SK-N-SH (cell line): Measurements from ENCODE around the gene SNTG2. TPM values are rescaled to one million over a fixed set of nuclear protein-coding genes. Genes with fewer than 3 reads are reported as not detected.

Experiments
- CTCF ChIA-PET: fragments of 300-600, 350-600 bp; formaldehyde crosslinking; extraction: SDS; loops from one replicate; lab custom pipeline; 2021; lab: Yijun Ruan, JAX
- POLR2A ChIA-PET: fragments of 350-600 bp; sonication (Branson Sonifier 250); formaldehyde crosslinking; extraction: SDS; loops from one replicate; lab custom pipeline; 2020; ENCODE audit warnings: antibody characterized with exemption, inconsistent platforms; lab: Yijun Ruan, JAX
- DNase-seq: peaks from one replicate; pipeline ENCODE4 v3.0.0; 2012
- H2AFZ ChIP-seq: fragments of 200-600 bp; sonication (generic); 2 replicates; pipeline ENCODE4 v1.8.1; 2016; ENCODE audit warnings: antibody characterized with exemption, mild to moderate bottlenecking, low read depth
- H3F3A ChIP-seq: fragments of 200-600 bp; sonication (generic); replicated peaks from 2 replicates; pipeline ENCODE3; 2016; ENCODE audit warnings: antibody characterized with exemption, mild to moderate bottlenecking; ENCODE audit not compliant: insufficient read depth
- H3K27ac ChIP-seq, 2 experiments: fragments of 200-500 bp in 1 of 2; fragments of 200-600 bp in 1 of 2; sonication (Bioruptor generic) in 1 of 2; sonication (generic), shearing (Covaris generic) in 1 of 2; 2 replicates each; pipeline versions ENCODE4 v1.5.1 to v1.6.1; 2014 to 2016; ENCODE audit warnings: low read depth in 2 of 2, inconsistent platforms in 1 of 2, low read length in 1 of 2, mild to moderate bottlenecking in 1 of 2, mixed read lengths in 1 of 2
- H3K27me3 ChIP-seq: fragments of 200-600 bp; sonication (generic), shearing (Covaris generic); 2 replicates; pipeline ENCODE4 v1.6.1; 2016; ENCODE audit warnings: mixed run types; ENCODE audit not compliant: insufficient read depth
- H3K36me3 ChIP-seq, 2 experiments: fragments of 200-500 bp in 1 of 2; fragments of 200-600 bp in 1 of 2; sonication (Bioruptor generic) in 1 of 2; sonication (generic) in 1 of 2; replicated peaks in 1 of 2; 2 replicates each; pipeline versions ENCODE3 to v1.5.1; 2014 to 2016; ENCODE audit warnings: low read length in 1 of 2, mild to moderate bottlenecking in 1 of 2; ENCODE audit not compliant: insufficient read depth in 2 of 2, control insufficient read depth in 1 of 2
- H3K4me1 ChIP-seq, 2 experiments: fragments of 200-500 bp in 1 of 2; fragments of 200-600 bp in 1 of 2; sonication (Bioruptor generic) in 1 of 2; sonication (generic), shearing (Covaris generic) in 1 of 2; 2 replicates each; pipeline versions ENCODE4 v1.5.1 to v1.6.1; 2014 to 2016; ENCODE audit warnings: low read depth in 1 of 2, low read length in 1 of 2, mixed run types in 1 of 2; ENCODE audit not compliant: insufficient read depth in 2 of 2, control insufficient read depth in 1 of 2
- H3K4me2 ChIP-seq: fragments of 200-600 bp; sonication (generic), shearing (Covaris generic); 2 replicates; pipeline ENCODE4 v1.6.1; 2017; ENCODE audit warnings: mixed run types
- H3K4me3 ChIP-seq, 2 experiments: fragments of 200-500 bp in 1 of 2; fragments of 200-600 bp in 1 of 2; sonication (Bioruptor generic) in 1 of 2; sonication (generic), shearing (Covaris generic) in 1 of 2; 2 replicates each; pipeline versions ENCODE4 v1.5.1 to v1.8.1; 2014 to 2016; ENCODE audit warnings: low read depth in 2 of 2, inconsistent platforms in 1 of 2, low read length in 1 of 2, mild to moderate bottlenecking in 1 of 2, mixed read lengths in 1 of 2, moderate library complexity in 1 of 2
- H3K79me2 ChIP-seq: fragments of 200-600 bp; sonication (generic); 2 replicates; pipeline ENCODE4 v1.8.1; 2017; ENCODE audit warnings: mild to moderate bottlenecking; ENCODE audit not compliant: insufficient read depth
- H3K9ac ChIP-seq: fragments of 200-600 bp; sonication (generic); 2 replicates; pipeline ENCODE4 v1.6.1; 2017; ENCODE audit warnings: mixed run types
- H3K9me2 ChIP-seq: fragments of 200-600 bp; sonication (generic); 2 replicates; pipeline ENCODE4 v1.6.1; 2017; ENCODE audit warnings: mixed run types
- H3K9me3 ChIP-seq: fragments of 200-600 bp; sonication (generic); 2 replicates; pipeline ENCODE4 v1.6.1; 2017; ENCODE audit warnings: mixed run types, mild to moderate bottlenecking, moderate library complexity
- H4K20me1 ChIP-seq: fragments of 200-600 bp; sonication (generic); 2 replicates; pipeline ENCODE4 v1.6.1; 2017; ENCODE audit warnings: mild to moderate bottlenecking, mixed run types; ENCODE audit not compliant: insufficient read depth
- EP300 ChIP-seq, 2 experiments: IDR thresholded peaks; 2 replicates each; pipeline versions ENCODE4 v1.4.0 to v1.6.1; 2012; ENCODE audit warnings: borderline replicate concordance in 1 of 2, low read depth in 1 of 2, low read length in 1 of 2
- FOSL2 ChIP-seq: IDR thresholded peaks from 2 replicates; pipeline ENCODE4 v1.4.0; 2012; ENCODE audit warnings: low read depth, mild to moderate bottlenecking, moderate library complexity, borderline replicate concordance
- FOXJ3 ChIP-seq: sonication (generic); formaldehyde crosslinking; IDR thresholded peaks from 2 replicates; pipeline ENCODE4 v1.5.1; 2020; ENCODE audit warnings: mild to moderate bottlenecking, missing genetic modification reagents
- GABPA ChIP-seq: IDR thresholded peaks from 2 replicates; pipeline ENCODE4 v1.4.0; 2012; ENCODE audit warnings: low read depth, mild to moderate bottlenecking
- GATA2 ChIP-seq: sonication (generic); formaldehyde crosslinking; IDR thresholded peaks from 2 replicates; pipeline ENCODE4 v1.5.0; 2020; ENCODE audit warnings: mild to moderate bottlenecking, missing genetic modification reagents
- JUND ChIP-seq: IDR thresholded peaks from 2 replicates; pipeline ENCODE4 v1.4.0; 2012
- MEF2A ChIP-seq: IDR thresholded peaks from 2 replicates; pipeline ENCODE4 v1.4.0; 2012; ENCODE audit warnings: low read depth, borderline replicate concordance
- MXI1 ChIP-seq: IDR thresholded peaks from 2 replicates; pipeline ENCODE4 v1.6.1; 2012; ENCODE audit warnings: mild to moderate bottlenecking, low read depth, low read length, improper control_type of control experiment
- NFIC ChIP-seq: IDR thresholded peaks from 2 replicates; pipeline ENCODE4 v1.4.0; 2012; ENCODE audit warnings: borderline replicate concordance
- RAD21 ChIP-seq: IDR thresholded peaks from 2 replicates; pipeline ENCODE4 v1.6.1; 2012; ENCODE audit warnings: mild to moderate bottlenecking, low read length
- RFX5 ChIP-seq: IDR thresholded peaks from 2 replicates; pipeline ENCODE4 v1.6.1; 2012; ENCODE audit warnings: mild to moderate bottlenecking, improper control_type of control experiment, low read length
- RXRA ChIP-seq: IDR thresholded peaks from 2 replicates; pipeline ENCODE4 v1.4.0; 2012; ENCODE audit warnings: low read depth, mild to moderate bottlenecking, borderline replicate concordance
- SIN3A ChIP-seq: IDR thresholded peaks from 2 replicates; pipeline ENCODE4 v1.6.1; 2012; ENCODE audit warnings: low read depth, mild to moderate bottlenecking, low read length, moderate library complexity, borderline replicate concordance
- TCF12 ChIP-seq: IDR thresholded peaks from 2 replicates; pipeline ENCODE4 v1.4.0; 2012
- TEAD4 ChIP-seq: IDR thresholded peaks from 2 replicates; pipeline ENCODE4 v1.4.0; 2012; ENCODE audit warnings: mild to moderate bottlenecking, borderline replicate concordance; ENCODE audit not compliant: insufficient read depth
- WGBS: methylation state at CpG from one replicate; pipeline ENCODE4 v1.1.6; 2017; ENCODE audit warnings: low lambda C conversion rate; 5-methylcytosine and 5-hydroxymethylcytosine counted together
- polyA plus RNA-seq, 3 experiments: library from polyadenylated mRNA; depleted of rRNA; stranded (reverse); fragments of >200 nt; gene quantifications; 2 replicates each; pipeline ENCODE4 v1.2.3, GENCODE V29; 2012
- TF ChIP-seq, protein P1 (sequence below): IDR thresholded peaks from 2 replicates; pipeline ENCODE4 v1.4.0; 2012; ENCODE audit warnings: low read depth, borderline replicate concordance
- TF ChIP-seq, protein P2 (sequence below): fragments of 150-350 bp; IDR thresholded peaks from 2 replicates; pipeline ENCODE4 v1.6.1; 2017; ENCODE audit warnings: antibody characterized with exemption, low read length, low read depth, borderline replicate concordance
- TF ChIP-seq, protein P3 (sequence below): fragments of 200-600 bp; sonication (generic); IDR thresholded peaks from 2 replicates; pipeline ENCODE4 v1.6.1; 2017; ENCODE audit warnings: antibody characterized with exemption, mild to moderate bottlenecking, moderate library complexity

SNTG2 gene
- polyA plus RNA-seq, 1 of the 3 experiments (the other 2 are of a cell fraction): not detected

DNA sequence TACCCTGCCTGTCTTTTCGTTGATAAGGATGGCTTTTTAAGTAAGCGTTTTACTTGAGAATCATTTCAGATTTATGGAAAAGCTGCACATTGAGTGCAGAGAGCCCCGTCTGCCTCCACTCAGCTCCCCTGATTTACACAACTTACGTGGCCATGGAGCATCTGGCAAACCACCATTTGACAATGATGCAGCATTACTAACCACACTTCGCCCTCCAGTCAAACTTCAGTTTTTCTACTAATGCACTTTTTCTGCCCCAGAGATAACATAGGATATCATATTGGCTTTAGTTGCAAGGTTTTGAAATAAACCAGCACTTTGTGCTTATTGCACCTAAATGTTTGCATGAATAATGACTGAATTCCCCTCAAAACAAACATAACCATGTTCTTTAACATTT is 297.5 kb downstream of the SNTG2 start:
- H4K20me1 ChIP-seq: no peaks in the 10 kb centered on the region
- H3K4me3 ChIP-seq: no peak overlapping the region
- TF ChIP-seq MXI1 (peak; percentile 21; the same call in 1 of the 2 replicates), GATA2 (CRISPR knock-in tag) (peak; percentile 80), SIN3A (no peak), NFIC (no peak), EP300 (IDR thresholded peaks at IDR 0.05; ENCODE audit: borderline replicate concordance in 1 of 2, low read depth in 1 of 2, low read length in 1 of 2) (peak in 1 of 2 experiments; percentile 54; a peak in 1 of 4 replicates)
- TF ChIP-seq, all 33 proteins: peak for 3
- Histone ChIP-seq H3K9ac (no peak overlapping the region), H3K36me3 (no peaks in the 10 kb centered on the region), H3K79me2 (no peaks in the 10 kb centered on the region), H3K27ac (peak overlapping the region in 1 of 2 experiments; percentile 48; a peak in 2 of 4 replicates), H2AFZ (no peak overlapping the region), H3K4me1 (peaks cover 0 to 20% of the 10 kb centered on the region in 2 experiments; a peak in 1 of 4 replicates), H3K27me3 (no peaks in the 10 kb centered on the region), H3K9me2 (peaks cover 3% of the 10 kb centered on the region; the same call in 1 of the 2 replicates), H3K9me3 (peaks cover 6% of the 10 kb centered on the region), H3F3A (no peaks in the 10 kb centered on the region), H3K4me2 (no peak overlapping the region)
- ChIA-PET POLR2A (no interaction called here), CTCF (interaction anchor here (0.9 to 1.7 kb wide), 8 partner anchors 10 to 302 kb away, joined by 3 to 4 read pairs (median 4); no protein-coding TSS in a partner anchor)
- WGBS: 25% methylated on average over 5 of the region's 5 CpGs
- peak; percentile 75 for DNase-seq

DNA sequence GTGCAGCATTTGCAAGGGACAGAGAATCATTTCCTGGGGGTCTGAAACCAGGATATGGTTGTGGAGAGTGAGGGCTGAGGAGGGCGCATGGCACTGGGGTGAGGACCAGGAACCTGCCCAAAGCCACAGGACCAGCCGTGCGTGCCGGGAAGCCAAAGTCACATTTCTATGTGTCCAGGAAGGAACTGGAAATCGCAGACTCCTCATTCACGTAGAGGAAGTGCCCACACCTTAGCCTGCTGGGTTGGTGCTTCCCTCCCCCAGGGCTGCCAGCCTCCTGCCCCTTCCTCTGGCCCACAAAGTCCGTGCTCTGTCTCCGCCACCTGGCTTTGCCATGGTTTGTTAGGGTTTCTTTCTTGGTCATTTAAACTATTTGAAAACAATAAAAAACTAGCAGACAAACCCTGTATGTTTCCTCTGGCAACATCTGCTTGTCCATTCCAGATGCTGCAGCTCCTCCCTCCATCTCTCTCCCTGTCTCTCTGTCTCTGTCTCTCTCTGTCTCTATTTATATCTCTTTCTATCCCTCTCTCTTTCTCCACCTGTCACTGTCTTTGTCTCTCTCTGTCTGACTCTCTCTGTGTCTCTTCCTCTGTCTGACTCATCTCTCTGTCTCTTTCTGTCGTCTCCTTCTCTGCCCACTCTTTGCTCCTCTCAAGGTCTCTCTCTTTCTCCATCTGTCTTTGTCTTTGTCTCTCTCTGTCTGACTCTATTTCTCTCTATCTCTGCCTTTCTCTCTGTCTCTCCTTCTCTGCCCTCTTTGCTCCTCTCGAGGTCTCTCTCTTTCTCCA is 299.4 kb downstream of the SNTG2 start:
- no peak for DNase-seq
- H3K9me3 ChIP-seq: peaks cover 6% of the 10 kb centered on the region; the same call in 1 of the 2 replicates
- H3K36me3 ChIP-seq: no peaks in the 10 kb centered on the region
- no peaks in the 10 kb centered on the region for H4K20me1 ChIP-seq
- H3K4me2 ChIP-seq: no peak overlapping the region
- H3F3A ChIP-seq: no peaks in the 10 kb centered on the region
- peaks cover 3% of the 10 kb centered on the region; the same call in 1 of the 2 replicates for H3K9me2 ChIP-seq
- TF ChIP-seq RFX5: no peak
- TF ChIP-seq EP300 (IDR thresholded peaks at IDR 0.05; ENCODE audit: borderline replicate concordance in 1 of 2, low read depth in 1 of 2, low read length in 1 of 2): no peak
- TF ChIP-seq, protein P1, sequence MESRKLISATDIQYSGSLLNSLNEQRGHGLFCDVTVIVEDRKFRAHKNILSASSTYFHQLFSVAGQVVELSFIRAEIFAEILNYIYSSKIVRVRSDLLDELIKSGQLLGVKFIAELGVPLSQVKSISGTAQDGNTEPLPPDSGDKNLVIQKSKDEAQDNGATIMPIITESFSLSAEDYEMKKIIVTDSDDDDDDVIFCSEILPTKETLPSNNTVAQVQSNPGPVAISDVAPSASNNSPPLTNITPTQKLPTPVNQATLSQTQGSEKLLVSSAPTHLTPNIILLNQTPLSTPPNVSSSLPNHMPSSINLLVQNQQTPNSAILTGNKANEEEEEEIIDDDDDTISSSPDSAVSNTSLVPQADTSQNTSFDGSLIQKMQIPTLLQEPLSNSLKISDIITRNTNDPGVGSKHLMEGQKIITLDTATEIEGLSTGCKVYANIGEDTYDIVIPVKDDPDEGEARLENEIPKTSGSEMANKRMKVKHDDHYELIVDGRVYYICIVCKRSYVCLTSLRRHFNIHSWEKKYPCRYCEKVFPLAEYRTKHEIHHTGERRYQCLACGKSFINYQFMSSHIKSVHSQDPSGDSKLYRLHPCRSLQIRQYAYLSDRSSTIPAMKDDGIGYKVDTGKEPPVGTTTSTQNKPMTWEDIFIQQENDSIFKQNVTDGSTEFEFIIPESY: no peak
- no peak for TF ChIP-seq TEAD4
- no peak for TF ChIP-seq GATA2 (CRISPR knock-in tag)
- TF ChIP-seq GABPA: no peak
- TF ChIP-seq, protein P2, sequence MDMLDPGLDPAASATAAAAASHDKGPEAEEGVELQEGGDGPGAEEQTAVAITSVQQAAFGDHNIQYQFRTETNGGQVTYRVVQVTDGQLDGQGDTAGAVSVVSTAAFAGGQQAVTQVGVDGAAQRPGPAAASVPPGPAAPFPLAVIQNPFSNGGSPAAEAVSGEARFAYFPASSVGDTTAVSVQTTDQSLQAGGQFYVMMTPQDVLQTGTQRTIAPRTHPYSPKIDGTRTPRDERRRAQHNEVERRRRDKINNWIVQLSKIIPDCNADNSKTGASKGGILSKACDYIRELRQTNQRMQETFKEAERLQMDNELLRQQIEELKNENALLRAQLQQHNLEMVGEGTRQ: no peak
- TF ChIP-seq JUND: no peak
- no peak for TF ChIP-seq RAD21
- TF ChIP-seq FOXJ3: no peak
- TF ChIP-seq FOSL2: no peak
- TF ChIP-seq TCF12: no peak
- TF ChIP-seq MEF2A: no peak
- TF ChIP-seq SIN3A: no peak
- TF ChIP-seq, protein P3, sequence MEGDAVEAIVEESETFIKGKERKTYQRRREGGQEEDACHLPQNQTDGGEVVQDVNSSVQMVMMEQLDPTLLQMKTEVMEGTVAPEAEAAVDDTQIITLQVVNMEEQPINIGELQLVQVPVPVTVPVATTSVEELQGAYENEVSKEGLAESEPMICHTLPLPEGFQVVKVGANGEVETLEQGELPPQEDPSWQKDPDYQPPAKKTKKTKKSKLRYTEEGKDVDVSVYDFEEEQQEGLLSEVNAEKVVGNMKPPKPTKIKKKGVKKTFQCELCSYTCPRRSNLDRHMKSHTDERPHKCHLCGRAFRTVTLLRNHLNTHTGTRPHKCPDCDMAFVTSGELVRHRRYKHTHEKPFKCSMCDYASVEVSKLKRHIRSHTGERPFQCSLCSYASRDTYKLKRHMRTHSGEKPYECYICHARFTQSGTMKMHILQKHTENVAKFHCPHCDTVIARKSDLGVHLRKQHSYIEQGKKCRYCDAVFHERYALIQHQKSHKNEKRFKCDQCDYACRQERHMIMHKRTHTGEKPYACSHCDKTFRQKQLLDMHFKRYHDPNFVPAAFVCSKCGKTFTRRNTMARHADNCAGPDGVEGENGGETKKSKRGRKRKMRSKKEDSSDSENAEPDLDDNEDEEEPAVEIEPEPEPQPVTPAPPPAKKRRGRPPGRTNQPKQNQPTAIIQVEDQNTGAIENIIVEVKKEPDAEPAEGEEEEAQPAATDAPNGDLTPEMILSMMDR: no peak
- no peak for TF ChIP-seq NFIC
- no peak for TF ChIP-seq RXRA
- H3K27me3 ChIP-seq: no peaks in the 10 kb centered on the region
- ChIA-PET POLR2A (no interaction called here), CTCF (no interaction called here)
- H3K9ac ChIP-seq: no peak overlapping the region
- 46% methylated on average over 10 of the region's 10 CpGs for WGBS
- H3K79me2 ChIP-seq: no peaks in the 10 kb centered on the region
- no peak overlapping the region for H3K4me3 ChIP-seq
- no peak overlapping the region for H2AFZ ChIP-seq
- peaks cover 0 to 19% of the 10 kb centered on the region in 2 experiments; a peak in 1 of 4 replicates for H3K4me1 ChIP-seq
- no peak overlapping the region for H3K27ac ChIP-seq
